HepG2 (cell line): ENCODE data around the gene CLDN4. TPM values are rescaled to one million over a fixed set of nuclear protein-coding genes. Genes with fewer than 3 reads are reported as not detected.

Experiments
- ATAC-seq: fragments of 200-7000 bp; cut with Tn5 transposase; 3 replicates; pipeline ENCODE4 v1.9.1; 2020; ENCODE audit warnings: mild to moderate bottlenecking, moderate library complexity
- BruUV-seq: library from RNA; stranded (reverse); fragments of 400-500 nt; replicated peaks from 2 replicates; lab custom pipeline; 2021; lab: Mats Ljungman, UMichigan
- CTCF ChIA-PET: fragments of 300-600 bp; formaldehyde crosslinking; extraction: SDS; loops from one replicate; lab custom pipeline; 2021; ENCODE audit warnings: low total read pairs, inconsistent platforms, low intra/inter-chr PET ratio; lab: Yijun Ruan, JAX
- POLR2A ChIA-PET: fragments of 350-600 bp; sonication (Branson Sonifier 250); formaldehyde crosslinking; loops from one replicate; lab custom pipeline; 2020; ENCODE audit warnings: antibody characterized with exemption, inconsistent platforms; lab: Yijun Ruan, JAX
- DNase-seq: peaks from one replicate; pipeline ENCODE4 v3.0.0-alpha.2; 2015; ENCODE audit warnings: low spot score
- FAIRE-seq: peaks from 3 replicates; lab custom pipeline; 2011; peaks lifted over from hg19 to GRCh38; lab: Jason Lieb, UNC
- H2AFZ ChIP-seq: one replicate; pipeline ENCODE4 v1.6.1; 2011; ENCODE audit warnings: low read length, inconsistent platforms
- H3K27ac ChIP-seq: fragments of 300-600 bp; 3 replicates; pipeline ENCODE4 v1.8.0; 2011; ENCODE audit warnings: mixed run types, mild to moderate bottlenecking, mixed read lengths, low read length, inconsistent platforms; ENCODE audit not compliant: insufficient read depth; ENCODE audit errors: extremely low read length
- H3K27me3 ChIP-seq, 2 experiments: fragments of 200-600 bp in 1 of 2; 2 replicates in 1 of 2; 3 replicates in 1 of 2; pipeline versions ENCODE4 v1.6.0 to v1.8.0; 2011; ENCODE audit warnings: low read length in 2 of 2, mild to moderate bottlenecking in 2 of 2, moderate library complexity in 2 of 2, inconsistent platforms in 1 of 2; ENCODE audit not compliant: insufficient read depth in 2 of 2, control insufficient read depth in 1 of 2
- H3K36me3 ChIP-seq, 2 experiments: fragments of 200-600 bp in 1 of 2; replicated peaks in 1 of 2; 2 replicates in 1 of 2; 3 replicates in 1 of 2; pipeline versions ENCODE4 v1.5.1 to v1.8.0; 2011; ENCODE audit warnings: low read length in 2 of 2, inconsistent platforms in 1 of 2; ENCODE audit not compliant: insufficient read depth in 2 of 2, control insufficient read depth in 1 of 2
- H3K4me1 ChIP-seq: 2 replicates; pipeline ENCODE4 v1.5.1; 2012; ENCODE audit warnings: low read length, inconsistent platforms; ENCODE audit not compliant: insufficient read depth
- H3K4me2 ChIP-seq: 2 replicates; pipeline ENCODE4 v1.6.0; 2011; ENCODE audit warnings: low read depth, low read length, inconsistent platforms
- H3K4me3 ChIP-seq, 3 experiments: fragments of 200-600 bp in 1 of 3; sonication (generic), shearing (Covaris generic) in 1 of 3; replicated peaks in 1 of 3; 2 replicates each; pipeline ENCODE4 v1.5.1; 2011 to 2016; ENCODE audit warnings: low read length in 3 of 3, inconsistent platforms in 2 of 3, low read depth in 2 of 3, mild to moderate bottlenecking in 2 of 3, control low read depth in 1 of 3, mixed read lengths in 1 of 3; ENCODE audit not compliant: insufficient read depth in 1 of 3
- H3K79me2 ChIP-seq: one replicate; pipeline ENCODE4 v1.6.1; 2011; ENCODE audit warnings: low read length, inconsistent platforms; ENCODE audit not compliant: insufficient read depth
- H3K9ac ChIP-seq: 2 replicates; pipeline ENCODE4 v1.6.0; 2011; ENCODE audit warnings: mild to moderate bottlenecking, low read depth, low read length, inconsistent platforms; ENCODE audit not compliant: insufficient read depth
- H3K9me3 ChIP-seq: 2 replicates; pipeline ENCODE4 v1.5.1; 2012; ENCODE audit warnings: mild to moderate bottlenecking, low read length
- H4K20me1 ChIP-seq: 2 replicates; pipeline ENCODE4 v1.6.0; 2011; ENCODE audit warnings: inconsistent platforms, mild to moderate bottlenecking, low read length, moderate library complexity; ENCODE audit not compliant: insufficient read depth
- AGO2 ChIP-seq: fragments of 200-400 bp; formaldehyde crosslinking; optimal IDR thresholded peaks from 2 replicates; pipeline ENCODE3; 2017; ENCODE audit warnings: mild to moderate bottlenecking, low read depth, low read length, moderate library complexity
- GLI4 ChIP-seq: sonication (generic); formaldehyde crosslinking; IDR thresholded peaks from 2 replicates; pipeline ENCODE4 v1.5.1; 2020; ENCODE audit warnings: missing genetic modification reagents, mild to moderate bottlenecking, moderate library complexity, borderline replicate concordance
- GPN1 ChIP-seq: sonication (generic); formaldehyde crosslinking; IDR thresholded peaks from 2 replicates; pipeline ENCODE4 v1.5.1; 2020; ENCODE audit warnings: missing genetic modification reagents, borderline replicate concordance
- KDM2A ChIP-seq: sonication (generic); formaldehyde crosslinking; IDR thresholded peaks from 2 replicates; pipeline ENCODE4 v1.4.0; 2020; ENCODE audit warnings: low read depth, missing genetic modification reagents, borderline replicate concordance
- NR2F2 ChIP-seq: IDR thresholded peaks from 2 replicates; pipeline ENCODE4 v1.6.1; 2012; ENCODE audit warnings: low read depth, inconsistent platforms, borderline replicate concordance
- POLR2G ChIP-seq: fragments of 200-400 bp; formaldehyde crosslinking; IDR thresholded peaks from 2 replicates; pipeline ENCODE4 v1.6.1; 2018; ENCODE audit warnings: mild to moderate bottlenecking, low read depth, low read length, moderate library complexity
- ZBTB40 ChIP-seq, 2 experiments: fragments of 450-650 bp in 1 of 2; sonication (generic) in 1 of 2; formaldehyde crosslinking in 1 of 2; IDR thresholded peaks; 2 replicates each; pipeline versions ENCODE4 v1.6.1 to v1.8.0; 2016 to 2022; ENCODE audit warnings: antibody characterized with exemption in 1 of 2, mild to moderate bottlenecking in 1 of 2, missing genetic modification reagents in 1 of 2
- ZFY ChIP-seq: sonication (generic); formaldehyde crosslinking; IDR thresholded peaks from 2 replicates; pipeline ENCODE4 v1.4.0; 2020; ENCODE audit warnings: missing genetic modification reagents
- ZNF10 ChIP-seq: sonication (generic); formaldehyde crosslinking; IDR thresholded peaks from 2 replicates; pipeline ENCODE4 v1.4.0; 2020; ENCODE audit warnings: mild to moderate bottlenecking, low read depth, missing genetic modification reagents, borderline replicate concordance
- ZNF230 ChIP-seq: sonication (generic); formaldehyde crosslinking; IDR thresholded peaks from 2 replicates; pipeline ENCODE4 v1.4.0; 2020; ENCODE audit warnings: mild to moderate bottlenecking, missing genetic modification reagents
- ZNF441 ChIP-seq: sonication (generic); formaldehyde crosslinking; IDR thresholded peaks from 2 replicates; pipeline ENCODE4 v1.7.0; 2021; ENCODE audit warnings: missing genetic modification reagents, borderline replicate concordance
- ZNF883 ChIP-seq: sonication (generic); formaldehyde crosslinking; IDR thresholded peaks from 2 replicates; pipeline ENCODE4 v1.5.1; 2020; ENCODE audit warnings: mild to moderate bottlenecking, missing genetic modification reagents; ENCODE audit errors: not compliant biosample characterization
- WGBS: methylation state at CpG from one replicate; pipeline ENCODE4 v1.1.6; 2017; ENCODE audit warnings: low lambda C conversion rate; 5-methylcytosine and 5-hydroxymethylcytosine counted together
- in situ Hi-C: cut with HindIII; loops from 2 replicates; pipeline ENCODE4 v1.10.0; 2017; ENCODE audit warnings: low pct_unique_long_range_greater_than_20kb; ENCODE audit not compliant: extremely low pct_ligation_motif_present
- intact Hi-C: fragments of 100-400 bp; cut with micrococcal nuclease; formaldehyde crosslinking; loops from one replicate; pipeline ENCODE4 v1.10.0; 2022; ENCODE audit not compliant: unreplicated experiment
- polyA plus RNA-seq, 8 experiments: library from polyadenylated mRNA; depleted of rRNA in 3 of 8; stranded (reverse) in 7 of 8; unstranded in 1 of 8; fragments of >200 nt; fragmentation: Illumina TruSeq in 4 of 8; extraction: Trizol in 4 of 8; gene quantifications; 2 replicates each; pipeline versions ENCODE4 v1.2.1 to v1.2.3, GENCODE V29; 2011 to 2016; ENCODE audit warnings: low read depth in 4 of 8, missing spikeins in 1 of 8, mixed read lengths in 1 of 8; ENCODE audit not compliant: insufficient read depth in 1 of 8
- total RNA-seq, 5 experiments: library from RNA; depleted of rRNA; stranded (reverse); fragments of >200 nt; fragmentation: Illumina TruSeq; extraction: Trizol; gene quantifications; 2 replicates each; pipeline ENCODE4 v1.2.3, GENCODE V29; 2016; ENCODE audit warnings: low read depth in 1 of 5

The CLDN4 gene
- total and polyA plus RNA-seq, 2 of the 13 experiments (the other 11 are each of a cell fraction or from before 2014, with no cell fraction given), result 28.2 to 35.7 TPM

GRCh38 chr7:73841689-73842066 lies 10.9 kb downstream of the CLDN4 start (continued):
- 0 out of 2 replicates have a peak, but pooled peaks have one; percentile 13 for TF ChIP-seq ZFY
- 0 out of 2 replicates have a peak, but pooled peaks have one; percentile 15 for TF ChIP-seq NR2F2
- TF ChIP-seq KDM2A, result 0 out of 2 replicates have a peak, but pooled peaks have one; percentile 3
- TF ChIP-seq, all 625 proteins: peak for 13

GRCh38 chr7:73842067-73842976 lies 11.5 kb downstream of the CLDN4 start, which contains the start of gene METTL27:
Gene METTL27, minus strand, starts transcription at chr7:73842516. Its CDS starts 376 bp downstream, at chr7:73842140.
- POLR2A ChIA-PET, result interaction anchor here (0.6 to 3.7 kb wide), 9 partner anchors 9 to 437 kb away, joined by 3 to 55 read pairs (median 4); partner anchors contain the start of genes CLDN3 and CLDN4
- 0% methylated on average over 3 of the region's 45 CpGs for WGBS
- H3K9ac ChIP-seq, result peak within 1 kb of the TSS; percentile 66; the same call in 1 of the 2 replicates
- peak within 1 kb of the TSS; percentile 75 to 83 (median 77) for H3K4me3 ChIP-seq
- H3K4me1 ChIP-seq, result peaks cover 48% of the 10 kb centered on the region
- CTCF ChIA-PET, result no interaction called here
- TSS peak; percentile 70 for BruUV-seq
- peak; percentile 86 for DNase-seq
- no peaks in the 10 kb centered on the region for H3K79me2 ChIP-seq
- H3K9me3 ChIP-seq, result no peaks in the 10 kb centered on the region
- H3K4me2 ChIP-seq, result peak within 1 kb of the TSS; percentile 91
- peak; percentile 94 for ATAC-seq
- H2AFZ ChIP-seq, result peak within 1 kb of the TSS; percentile 54
- no peaks in the 10 kb centered on the region for H3K36me3 ChIP-seq
- peaks cover 0 to 3% of the 10 kb centered on the region in 2 experiments; a peak in 1 of 5 replicates for H3K27me3 ChIP-seq
- H4K20me1 ChIP-seq, result no peaks in the 10 kb centered on the region
- intact Hi-C loops, result no loop called here
- peak; percentile 65 for FAIRE-seq
- in situ Hi-C loops, result no loop called here
- H3K27ac ChIP-seq, result peak within 1 kb of the TSS; percentile 25
- TF ChIP-seq GLI4 (peak; percentile 44; the same call in 1 of the 2 replicates), ZNF883 (CRISPR knock-in tag) (peak; percentile 38), ZNF230 (CRISPR knock-in tag) (no peak), POLR2G (peak; percentile 81), ZNF441 (CRISPR knock-in tag) (peak; percentile 98), AGO2 (peak; percentile 21), ZBTB40 (IDR thresholded peaks at IDR 0.05) (no peak), ZBTB40 (CRISPR knock-in tag; IDR thresholded peaks at IDR 0.05) (no peak), GPN1 (CRISPR knock-in tag) (no peak), ZNF10 (CRISPR knock-in tag) (no peak)
